SH-SY5Y (cell line): ENCODE results near the gene PKP4.

Experiments
- GATA2 ChIP-seq: IDR thresholded peaks from 2 replicates; pipeline ENCODE4 v1.6.1; 2011; ENCODE audit warnings: mild to moderate bottlenecking, low read depth, low read length
- GATA3 ChIP-seq: IDR thresholded peaks from 2 replicates; pipeline ENCODE4 v1.6.1; 2011; ENCODE audit warnings: low read depth, mild to moderate bottlenecking, low read length, moderate library complexity

PKP4 gene

DNA sequence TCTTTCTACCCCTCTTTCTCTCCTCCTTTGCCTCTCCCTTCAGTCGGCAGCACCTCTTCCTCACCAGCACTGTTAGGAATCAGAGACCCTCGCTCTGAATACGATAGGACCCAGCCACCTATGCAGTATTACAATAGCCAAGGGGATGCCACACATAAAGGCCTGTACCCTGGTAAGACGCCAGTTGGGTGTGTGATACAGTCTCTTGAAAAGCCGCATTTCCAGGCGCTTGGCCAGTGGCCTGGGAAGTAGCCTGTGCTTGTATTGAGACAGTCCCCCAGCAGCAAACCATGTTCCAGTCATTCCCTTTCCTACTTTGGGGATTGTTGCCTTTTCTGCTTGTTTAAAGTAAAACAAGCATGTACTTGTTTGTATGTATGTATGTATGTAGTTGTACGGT is 219.9 kb downstream of the PKP4 start:
- TF ChIP-seq GATA2: no peak
- no peak for TF ChIP-seq GATA3

DNA sequence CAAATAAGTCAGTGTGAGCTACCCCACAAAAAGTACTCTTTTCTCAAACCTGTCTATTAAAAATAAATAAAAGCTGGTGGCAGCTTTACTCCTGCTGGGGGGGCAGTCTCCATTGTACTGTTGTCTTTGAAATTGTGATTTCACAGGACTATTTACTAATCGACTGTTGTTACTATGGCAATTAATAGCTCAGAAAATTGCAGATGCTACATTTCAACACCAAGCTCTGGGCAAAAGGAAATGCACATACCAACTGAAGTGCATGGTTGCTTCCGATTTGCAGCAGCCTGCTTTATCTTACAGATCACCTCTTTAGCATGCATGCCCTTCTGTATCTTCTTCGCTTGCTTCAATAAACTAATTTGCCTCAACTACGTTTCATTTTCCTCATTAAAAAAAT is 220.8 kb downstream of the PKP4 start:
- no peak for TF ChIP-seq GATA2
- TF ChIP-seq GATA3: no peak

DNA sequence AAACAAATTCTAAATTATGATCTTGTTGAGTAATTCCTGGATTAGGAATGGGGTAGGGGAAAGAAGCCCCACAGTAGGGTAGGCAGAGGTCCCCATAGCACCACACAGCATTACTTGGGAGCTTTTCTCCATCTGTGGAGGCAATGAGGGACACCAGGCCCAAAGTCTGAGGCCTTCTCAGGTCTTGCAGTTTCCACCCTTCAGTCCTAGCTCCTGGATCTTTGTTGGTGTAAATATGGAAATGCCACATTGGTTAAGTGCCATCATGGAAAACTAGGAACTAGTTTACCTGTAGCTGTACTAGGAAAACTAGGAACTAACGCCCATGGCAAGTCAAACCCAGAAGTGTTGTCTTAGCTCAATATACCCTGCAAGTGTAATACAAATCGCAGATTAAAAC is 225.1 kb downstream of the PKP4 start:
- TF ChIP-seq GATA3 (no peak), GATA2 (no peak)

DNA sequence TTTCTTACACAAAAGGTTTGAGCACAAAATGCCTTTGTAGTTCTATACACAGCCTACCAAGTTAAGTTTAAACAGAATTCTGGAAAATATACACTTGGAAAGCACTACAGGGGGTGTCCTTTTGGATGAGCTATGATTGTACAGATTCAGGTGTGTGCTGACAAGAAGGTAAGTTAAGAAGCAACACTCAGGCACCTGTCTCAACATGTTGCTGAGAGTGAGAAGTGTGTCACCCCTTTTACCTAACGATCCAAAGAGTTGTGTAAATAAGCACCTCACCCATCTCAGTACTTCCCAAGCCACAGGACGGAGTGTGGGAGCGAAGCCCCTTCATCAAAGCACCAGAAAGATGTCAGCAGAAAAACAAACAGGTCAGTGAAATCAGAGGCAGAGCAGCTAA is 228.9 kb downstream of the PKP4 start:
- TF ChIP-seq GATA2: no peak
- no peak for TF ChIP-seq GATA3

DNA sequence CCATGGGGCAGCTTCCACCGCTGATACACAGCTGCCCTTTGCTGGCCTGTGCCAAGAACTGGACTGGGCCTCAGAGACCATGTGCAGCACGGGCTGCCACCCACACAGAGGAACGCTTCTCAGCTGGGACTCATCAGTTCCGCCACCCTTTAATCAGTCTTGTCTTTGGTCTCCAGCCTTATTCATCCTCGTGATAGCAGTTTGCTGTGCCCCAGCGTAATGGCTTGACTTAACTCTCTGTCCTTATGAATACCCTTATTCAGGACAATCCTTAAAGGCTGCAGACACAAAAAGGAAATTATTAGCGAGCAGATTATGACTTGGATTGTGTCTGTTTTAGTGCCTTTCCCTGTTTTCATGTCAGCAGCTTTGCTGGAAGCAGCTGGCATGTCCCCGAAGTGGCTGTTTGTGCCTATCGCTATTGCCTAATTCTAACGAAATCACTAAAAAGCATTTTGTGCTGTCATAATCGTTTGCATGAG is 229.5 kb downstream of the PKP4 start:
- TF ChIP-seq GATA2: no peak
- TF ChIP-seq GATA3: no peak

DNA sequence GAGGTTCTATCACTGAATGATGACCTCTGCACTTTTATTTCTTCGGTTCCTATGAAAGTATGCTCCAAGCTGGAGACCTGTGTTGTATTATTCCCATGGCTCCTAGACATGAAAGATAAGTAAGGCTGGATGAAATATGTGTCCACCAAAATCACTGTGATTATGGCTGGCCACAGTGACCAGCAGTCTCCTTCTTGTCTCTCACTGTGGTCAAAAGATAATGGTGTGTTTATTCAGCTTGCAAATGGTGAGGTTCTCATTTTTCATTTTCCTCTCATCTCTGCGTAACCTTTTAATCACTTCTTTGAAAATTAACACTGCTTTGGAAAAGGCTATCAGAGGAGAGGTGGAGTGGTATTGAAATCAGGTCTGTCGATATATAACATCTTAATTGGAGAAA is 230.6 kb downstream of the PKP4 start:
- TF ChIP-seq GATA3 (no peak), GATA2 (no peak)

DNA sequence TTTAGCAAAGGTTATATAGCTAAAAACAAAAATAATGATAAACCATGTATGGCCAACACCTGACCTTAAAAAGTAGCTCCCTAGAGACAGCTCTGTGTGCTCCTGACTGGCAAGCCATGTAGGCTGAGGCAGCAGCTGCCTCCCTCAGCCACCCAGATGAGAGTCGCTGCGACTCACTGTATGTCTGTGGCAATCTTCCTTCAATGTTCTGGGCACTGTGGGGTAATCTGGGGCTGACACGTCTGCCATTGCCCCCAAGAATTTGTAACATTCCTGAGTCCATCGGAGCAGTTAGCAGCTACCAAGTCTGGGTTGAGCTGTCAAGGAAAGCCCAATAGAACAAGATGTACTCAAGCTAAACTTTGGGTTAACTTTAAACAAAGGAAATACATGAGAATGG is 232.0 kb downstream of the PKP4 start:
- TF ChIP-seq GATA2: no peak
- TF ChIP-seq GATA3: no peak

DNA sequence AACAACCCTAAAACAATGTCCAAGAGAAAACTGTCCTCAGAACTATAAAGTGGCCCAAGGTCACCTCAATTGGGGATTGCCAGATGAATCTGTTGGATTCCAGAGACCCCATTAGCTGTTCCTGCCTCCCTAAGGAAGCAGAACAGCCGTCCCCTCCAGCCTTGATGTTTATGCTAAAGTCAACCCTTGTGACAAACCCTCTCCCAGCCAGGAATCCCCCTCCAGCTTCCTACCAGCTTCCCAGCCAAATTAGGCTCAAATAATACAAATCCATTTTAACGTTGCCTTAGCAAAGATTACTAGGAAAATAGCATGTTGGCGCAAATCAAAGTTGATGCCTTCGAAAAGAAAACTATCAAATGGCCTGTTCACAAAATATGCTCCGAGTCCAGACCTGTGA is 232.6 kb downstream of the PKP4 start:
- TF ChIP-seq GATA3 (no peak), GATA2 (no peak)

DNA sequence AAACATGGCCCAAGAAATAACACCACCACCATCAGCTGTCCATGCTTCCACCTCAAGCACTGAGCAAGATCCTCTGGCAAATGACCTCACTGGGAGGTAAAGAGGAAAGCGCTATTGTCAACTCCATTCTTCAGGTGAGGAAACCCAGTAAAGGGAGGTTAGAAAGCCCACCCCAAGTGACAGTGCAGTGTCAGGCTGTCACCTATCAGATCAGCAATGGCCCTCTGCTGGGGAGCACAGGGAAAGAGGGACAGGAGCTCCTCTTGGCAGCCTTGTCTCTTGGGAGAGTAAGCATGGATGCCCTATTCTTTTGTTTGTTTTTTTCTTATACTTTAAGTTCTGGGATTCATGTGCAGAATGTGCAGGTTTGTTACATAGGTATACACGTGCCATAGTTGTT is 234.1 kb downstream of the PKP4 start:
- TF ChIP-seq GATA3 (no peak), GATA2 (no peak)

DNA sequence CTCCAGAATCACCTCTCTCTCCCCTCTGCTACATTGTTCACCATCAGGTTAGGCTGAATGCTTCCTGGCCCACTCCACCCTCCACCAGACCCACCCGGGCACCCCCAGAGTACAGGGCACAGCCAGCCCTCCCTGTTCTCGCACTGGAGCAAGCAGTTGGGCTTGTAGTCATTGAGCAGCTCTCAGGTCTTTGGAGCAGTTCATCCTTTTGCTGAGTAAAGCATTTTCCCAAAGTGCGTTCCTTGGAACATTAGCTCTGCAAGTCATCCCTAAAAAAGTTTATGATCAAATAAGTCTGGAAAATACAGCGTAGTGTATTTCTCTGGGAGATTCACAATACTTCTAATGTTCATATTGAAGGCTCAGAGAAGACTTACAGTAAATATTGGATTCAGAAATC is 234.9 kb downstream of the PKP4 start:
- TF ChIP-seq GATA3 (no peak), GATA2 (no peak)

DNA sequence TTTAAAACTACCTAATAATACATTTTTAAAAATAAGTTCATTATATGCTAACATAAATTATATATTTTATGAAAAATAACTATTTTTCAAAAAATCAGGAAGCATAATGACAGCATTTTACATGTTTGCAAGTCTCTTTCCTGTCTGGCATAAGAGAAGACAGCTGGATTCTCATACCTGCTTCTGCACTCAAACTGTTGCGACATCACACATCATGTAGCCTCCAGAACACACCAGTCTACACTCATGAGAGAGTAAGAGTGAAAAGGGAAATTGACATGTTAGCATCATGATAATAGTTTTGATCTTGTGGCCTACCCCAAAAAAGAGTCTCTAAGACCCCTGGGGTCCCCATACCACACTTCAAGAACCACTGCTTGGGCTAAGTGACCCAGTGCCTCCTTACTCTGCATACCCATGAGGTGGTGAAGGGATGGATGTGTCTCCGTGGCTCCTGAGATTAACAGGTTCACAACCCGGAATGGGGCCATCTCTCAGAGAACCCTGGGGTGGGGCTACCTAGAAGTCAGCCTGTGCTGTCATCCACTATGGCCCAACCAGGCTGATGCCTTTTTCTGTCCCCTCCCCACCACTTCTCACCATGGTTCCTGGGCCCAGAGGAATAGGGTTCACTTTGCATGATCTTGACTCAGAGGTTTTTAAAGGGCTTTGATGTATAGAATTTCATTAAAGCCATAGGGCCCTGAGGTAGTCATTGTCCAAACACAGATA is 235.8 kb downstream of the PKP4 start:
- TF ChIP-seq GATA3: no peak
- no peak for TF ChIP-seq GATA2

DNA sequence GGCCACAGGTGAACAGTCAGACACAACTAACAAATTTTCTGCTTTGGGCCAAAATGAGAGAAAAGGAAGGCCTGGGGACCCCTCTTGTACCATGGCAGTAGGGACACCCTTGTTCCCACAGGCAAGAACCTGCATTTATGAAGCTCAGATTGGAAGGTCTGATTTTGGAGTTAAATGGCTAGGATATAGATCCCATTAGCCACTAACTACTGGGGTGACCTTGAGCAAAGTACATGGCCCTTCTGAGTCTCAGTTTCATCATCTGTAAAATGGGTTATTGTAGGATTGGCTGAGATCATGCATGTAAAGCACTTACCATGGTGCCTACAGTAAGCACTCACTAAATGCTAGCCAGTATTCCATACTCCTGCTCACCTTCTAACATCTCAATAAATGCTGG is 236.7 kb downstream of the PKP4 start:
- TF ChIP-seq GATA2 (no peak), GATA3 (no peak)

DNA sequence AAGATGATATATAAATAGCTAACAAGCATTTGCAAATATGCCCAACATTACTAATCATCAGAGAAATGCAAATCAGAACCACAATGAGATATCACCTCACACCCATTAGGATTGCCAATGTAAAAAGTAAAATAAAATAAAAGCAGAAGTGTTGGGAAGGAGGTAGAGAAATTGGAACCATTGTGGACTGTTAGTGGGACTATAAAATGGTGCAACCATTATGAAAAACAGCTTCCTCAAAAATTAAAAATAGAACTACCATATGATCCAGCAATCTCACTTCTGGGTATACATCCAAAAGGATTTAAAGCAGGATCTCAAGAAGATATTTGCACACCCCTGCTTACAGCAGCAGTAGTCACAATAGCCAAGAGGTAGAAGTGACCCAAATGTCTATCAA is 238.6 kb downstream of the PKP4 start:
- TF ChIP-seq GATA3 (no peak), GATA2 (no peak)

DNA sequence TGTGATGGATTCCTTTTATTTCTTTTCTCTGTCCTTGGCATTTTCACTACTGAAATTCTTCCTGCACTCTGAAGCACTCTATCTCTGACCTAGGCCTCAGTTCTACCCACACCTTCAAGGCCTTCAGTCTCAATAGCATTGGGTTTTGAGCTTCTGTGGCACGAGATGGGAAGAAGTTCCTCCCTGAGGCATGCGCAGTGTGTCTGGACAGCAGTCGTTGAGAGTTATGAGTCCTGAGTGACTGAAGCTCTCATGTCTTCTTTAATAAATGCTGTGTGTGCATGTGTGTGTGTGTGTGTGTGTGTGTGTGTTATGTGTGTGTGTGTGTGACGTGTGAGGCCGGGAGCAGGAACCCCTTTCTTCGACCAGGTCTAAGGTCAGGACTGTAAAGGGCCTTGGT is 242.6 kb downstream of the PKP4 start:
- no peak for TF ChIP-seq GATA3
- no peak for TF ChIP-seq GATA2

DNA sequence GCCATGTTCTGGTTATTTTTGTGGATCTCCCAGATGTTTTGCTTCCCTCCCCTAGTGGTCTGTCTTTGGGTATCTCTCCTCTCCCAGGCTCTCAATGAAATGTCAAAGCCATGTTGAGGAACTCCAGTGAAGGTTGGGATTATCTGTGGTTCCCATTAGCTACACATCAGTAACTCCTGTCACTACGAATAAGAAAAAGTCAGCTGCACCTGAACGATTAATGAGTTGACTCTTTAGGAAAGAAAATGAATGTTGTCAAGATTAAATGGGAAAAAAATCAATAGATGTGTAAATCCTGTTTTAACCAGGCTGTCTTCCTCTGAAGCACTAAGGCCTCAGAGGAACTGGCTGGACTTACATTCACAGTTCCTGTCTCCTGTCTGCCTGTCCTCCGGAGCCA is 244.3 kb downstream of the PKP4 start:
- no peak for TF ChIP-seq GATA2
- no peak for TF ChIP-seq GATA3

DNA sequence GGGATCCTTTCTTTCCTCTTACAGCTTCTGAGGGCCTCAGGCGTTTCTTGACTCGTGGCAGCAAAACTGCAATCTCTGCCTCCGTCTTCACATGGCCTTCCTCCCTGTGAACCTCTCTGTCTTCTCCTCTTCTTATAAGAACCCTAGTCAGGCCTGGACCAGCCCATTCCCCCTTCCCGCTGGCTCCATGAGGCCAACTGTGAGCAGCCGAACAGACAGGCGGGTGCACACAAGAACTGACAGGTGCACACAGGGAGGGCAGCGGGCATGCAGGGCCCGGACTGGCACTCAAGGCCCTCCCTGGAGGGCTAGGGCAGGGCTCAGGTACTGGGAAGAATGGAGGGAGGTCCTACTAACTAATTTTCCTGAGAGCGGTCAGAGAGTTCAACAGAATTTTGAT is 246.0 kb downstream of the PKP4 start:
- TF ChIP-seq GATA2: no peak
- no peak for TF ChIP-seq GATA3
